PFSK-1 (cell line): Measurements from ENCODE around the gene FLG2.

Experiments
- FOXP2 ChIP-seq: optimal IDR thresholded peaks from 2 replicates; pipeline ENCODE3; 2011; ENCODE audit warnings: borderline replicate concordance, control low read depth, inconsistent platforms; ENCODE audit not compliant: insufficient read depth; ENCODE audit errors: extremely low read length, extremely low read depth
- POLR2AphosphoS5 ChIP-seq: IDR thresholded peaks from 2 replicates; pipeline ENCODE4 v1.6.1; 2012; ENCODE audit warnings: low read depth, mild to moderate bottlenecking, control low read depth, low read length, moderate library complexity
- SIN3A ChIP-seq: IDR thresholded peaks from 2 replicates; pipeline ENCODE4 v1.6.1; 2012; ENCODE audit warnings: mild to moderate bottlenecking, low read length, moderate library complexity, borderline replicate concordance; ENCODE audit not compliant: insufficient read depth
- TAF1 ChIP-seq: IDR thresholded peaks from 2 replicates; pipeline ENCODE4 v1.6.1; 2012; ENCODE audit warnings: low read length, control low read depth, borderline replicate concordance; ENCODE audit not compliant: insufficient read depth
- TF ChIP-seq, protein P1 (sequence below), 2 experiments: IDR thresholded peaks; 2 replicates each; pipeline versions ENCODE4 v1.6.1 to v1.8.0; 2011 to 2012; ENCODE audit warnings: low read depth in 2 of 2, low read length in 2 of 2, control low read depth in 1 of 2, inconsistent platforms in 1 of 2, mild to moderate bottlenecking in 1 of 2, moderate library complexity in 1 of 2; ENCODE audit not compliant: insufficient read depth in 1 of 2

FLG2 gene

DNA sequence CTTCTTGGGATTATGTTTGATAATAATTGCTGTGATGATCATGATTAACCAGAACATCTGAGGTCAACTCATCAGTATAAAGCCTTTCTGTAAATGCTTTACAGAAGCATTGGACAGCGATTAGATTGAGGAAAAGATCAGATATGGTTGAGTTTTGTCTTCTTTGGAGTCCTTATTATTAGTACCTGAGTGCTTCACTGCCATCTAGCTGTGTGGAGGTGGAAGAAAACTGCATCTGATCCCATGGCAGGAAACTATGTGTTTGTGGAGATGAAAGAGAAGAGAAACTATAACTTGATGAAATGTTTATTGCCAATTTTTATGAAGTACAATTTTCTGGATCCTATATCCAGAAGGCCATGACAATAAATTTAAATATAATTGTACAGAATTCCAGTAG lies 11.4 kb downstream of the FLG2 start:
- TF ChIP-seq, protein P1, sequence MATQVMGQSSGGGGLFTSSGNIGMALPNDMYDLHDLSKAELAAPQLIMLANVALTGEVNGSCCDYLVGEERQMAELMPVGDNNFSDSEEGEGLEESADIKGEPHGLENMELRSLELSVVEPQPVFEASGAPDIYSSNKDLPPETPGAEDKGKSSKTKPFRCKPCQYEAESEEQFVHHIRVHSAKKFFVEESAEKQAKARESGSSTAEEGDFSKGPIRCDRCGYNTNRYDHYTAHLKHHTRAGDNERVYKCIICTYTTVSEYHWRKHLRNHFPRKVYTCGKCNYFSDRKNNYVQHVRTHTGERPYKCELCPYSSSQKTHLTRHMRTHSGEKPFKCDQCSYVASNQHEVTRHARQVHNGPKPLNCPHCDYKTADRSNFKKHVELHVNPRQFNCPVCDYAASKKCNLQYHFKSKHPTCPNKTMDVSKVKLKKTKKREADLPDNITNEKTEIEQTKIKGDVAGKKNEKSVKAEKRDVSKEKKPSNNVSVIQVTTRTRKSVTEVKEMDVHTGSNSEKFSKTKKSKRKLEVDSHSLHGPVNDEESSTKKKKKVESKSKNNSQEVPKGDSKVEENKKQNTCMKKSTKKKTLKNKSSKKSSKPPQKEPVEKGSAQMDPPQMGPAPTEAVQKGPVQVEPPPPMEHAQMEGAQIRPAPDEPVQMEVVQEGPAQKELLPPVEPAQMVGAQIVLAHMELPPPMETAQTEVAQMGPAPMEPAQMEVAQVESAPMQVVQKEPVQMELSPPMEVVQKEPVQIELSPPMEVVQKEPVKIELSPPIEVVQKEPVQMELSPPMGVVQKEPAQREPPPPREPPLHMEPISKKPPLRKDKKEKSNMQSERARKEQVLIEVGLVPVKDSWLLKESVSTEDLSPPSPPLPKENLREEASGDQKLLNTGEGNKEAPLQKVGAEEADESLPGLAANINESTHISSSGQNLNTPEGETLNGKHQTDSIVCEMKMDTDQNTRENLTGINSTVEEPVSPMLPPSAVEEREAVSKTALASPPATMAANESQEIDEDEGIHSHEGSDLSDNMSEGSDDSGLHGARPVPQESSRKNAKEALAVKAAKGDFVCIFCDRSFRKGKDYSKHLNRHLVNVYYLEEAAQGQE (IDR thresholded peaks at IDR 0.05; ENCODE audit: insufficient read depth in 1 of 2, low read depth in 2 of 2, low read length in 2 of 2), result no peak
- TF ChIP-seq SIN3A (no peak), TAF1 (no peak), POLR2AphosphoS5 (no peak), FOXP2 (no peak)

DNA sequence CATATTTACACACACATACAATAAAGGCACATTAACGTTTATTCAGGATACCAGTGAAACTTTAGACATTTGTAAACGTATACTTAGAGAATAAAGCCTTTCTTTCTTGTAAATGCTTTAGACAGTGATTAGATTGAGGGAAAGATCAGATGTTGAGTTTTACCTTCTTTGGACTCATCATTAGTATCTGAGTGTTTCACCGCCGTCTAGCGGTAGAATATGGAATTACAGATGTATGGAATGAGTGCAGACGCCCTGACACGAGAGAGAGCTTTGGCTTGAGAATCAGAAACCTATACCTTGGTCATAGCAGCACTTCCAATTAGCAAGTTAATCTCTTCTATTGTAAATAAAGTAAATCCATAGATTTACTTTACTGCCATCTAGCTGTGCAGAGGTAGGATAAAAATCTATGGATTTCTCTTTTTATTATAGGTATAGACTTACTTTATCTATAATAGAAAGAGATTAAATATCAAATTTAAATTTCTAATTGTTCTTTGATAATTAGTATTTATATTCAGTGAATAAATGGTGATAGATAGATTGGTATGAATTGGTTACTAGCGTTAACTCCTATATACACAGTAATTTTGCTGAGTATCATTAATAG lies 12.6 kb downstream of the FLG2 start:
- TF ChIP-seq POLR2AphosphoS5 (no peak), TAF1 (no peak), SIN3A (no peak)
- TF ChIP-seq, protein P1 (IDR thresholded peaks at IDR 0.05; ENCODE audit: insufficient read depth in 1 of 2, low read depth in 2 of 2, low read length in 2 of 2), result no peak

DNA sequence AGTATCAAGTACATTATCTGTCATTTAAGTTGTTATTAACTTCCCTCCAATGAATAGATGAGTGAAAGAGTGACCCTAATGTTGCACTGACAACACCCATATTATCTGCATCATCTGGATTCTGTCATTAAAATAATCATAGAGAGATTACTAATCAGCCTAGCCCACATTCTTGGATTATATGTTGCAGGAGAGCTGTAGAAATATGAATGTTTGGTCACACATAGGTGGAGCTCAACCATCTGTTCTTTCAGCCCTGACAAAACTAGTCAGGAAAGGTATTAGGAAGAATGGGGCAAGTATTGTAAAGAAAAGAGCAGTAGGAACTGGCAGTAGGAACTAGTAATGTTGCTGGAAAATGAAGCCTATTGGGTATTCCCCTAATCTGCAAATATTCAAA lies 15.4 kb downstream of the FLG2 start:
- TF ChIP-seq POLR2AphosphoS5, result no peak
- no peak for TF ChIP-seq SIN3A
- TF ChIP-seq FOXP2, result no peak
- no peak for TF ChIP-seq TAF1
- TF ChIP-seq, protein P1 (IDR thresholded peaks at IDR 0.05; ENCODE audit: insufficient read depth in 1 of 2, low read depth in 2 of 2, low read length in 2 of 2), result no peak

GRCh38 chr1:152343006-152343405 lies 16.8 kb downstream of the FLG2 start:
- TF ChIP-seq FOXP2 (no peak), POLR2AphosphoS5 (no peak), TAF1 (no peak), SIN3A (no peak)
- TF ChIP-seq, protein P1 (IDR thresholded peaks at IDR 0.05; ENCODE audit: insufficient read depth in 1 of 2, low read depth in 2 of 2, low read length in 2 of 2), result no peak

DNA sequence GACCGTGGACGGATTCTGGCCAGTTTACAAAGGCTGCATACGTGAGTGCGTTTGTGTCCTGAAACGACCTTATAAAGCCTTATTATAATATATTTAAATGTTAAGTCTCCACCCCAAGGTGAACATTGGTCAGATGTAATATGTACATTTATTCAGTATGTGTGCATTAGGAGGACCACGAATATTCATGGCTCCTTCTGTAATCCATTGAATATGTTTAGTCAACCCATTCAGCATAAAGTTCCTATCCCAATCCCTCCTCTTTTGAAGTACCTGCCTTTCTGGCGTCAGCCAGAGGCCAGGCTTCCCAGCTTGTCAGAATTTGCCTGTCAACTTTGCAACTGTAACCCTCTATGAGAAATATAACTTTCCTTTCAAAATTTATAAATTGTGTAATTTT lies 24.4 kb downstream of the FLG2 start:
- TF ChIP-seq FOXP2, result no peak
- no peak for TF ChIP-seq SIN3A
